ENCODE data around the gene ZNF70.

Gene ZNF70

GRCh38 chr22:23774114-23774921 lies 23.4 kb upstream of the ZNF70 start:
- H3K4me3 ChIP-seq (replicated peaks; ENCODE audit: low read depth, low read length): no peak overlapping the region
- no peak for DNase-seq (ENCODE audit: low read depth)
- TF ChIP-seq, protein P1, sequence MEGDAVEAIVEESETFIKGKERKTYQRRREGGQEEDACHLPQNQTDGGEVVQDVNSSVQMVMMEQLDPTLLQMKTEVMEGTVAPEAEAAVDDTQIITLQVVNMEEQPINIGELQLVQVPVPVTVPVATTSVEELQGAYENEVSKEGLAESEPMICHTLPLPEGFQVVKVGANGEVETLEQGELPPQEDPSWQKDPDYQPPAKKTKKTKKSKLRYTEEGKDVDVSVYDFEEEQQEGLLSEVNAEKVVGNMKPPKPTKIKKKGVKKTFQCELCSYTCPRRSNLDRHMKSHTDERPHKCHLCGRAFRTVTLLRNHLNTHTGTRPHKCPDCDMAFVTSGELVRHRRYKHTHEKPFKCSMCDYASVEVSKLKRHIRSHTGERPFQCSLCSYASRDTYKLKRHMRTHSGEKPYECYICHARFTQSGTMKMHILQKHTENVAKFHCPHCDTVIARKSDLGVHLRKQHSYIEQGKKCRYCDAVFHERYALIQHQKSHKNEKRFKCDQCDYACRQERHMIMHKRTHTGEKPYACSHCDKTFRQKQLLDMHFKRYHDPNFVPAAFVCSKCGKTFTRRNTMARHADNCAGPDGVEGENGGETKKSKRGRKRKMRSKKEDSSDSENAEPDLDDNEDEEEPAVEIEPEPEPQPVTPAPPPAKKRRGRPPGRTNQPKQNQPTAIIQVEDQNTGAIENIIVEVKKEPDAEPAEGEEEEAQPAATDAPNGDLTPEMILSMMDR (IDR thresholded peaks at IDR 0.05; ENCODE audit: low read length, missing control alignments): no peak

DNA sequence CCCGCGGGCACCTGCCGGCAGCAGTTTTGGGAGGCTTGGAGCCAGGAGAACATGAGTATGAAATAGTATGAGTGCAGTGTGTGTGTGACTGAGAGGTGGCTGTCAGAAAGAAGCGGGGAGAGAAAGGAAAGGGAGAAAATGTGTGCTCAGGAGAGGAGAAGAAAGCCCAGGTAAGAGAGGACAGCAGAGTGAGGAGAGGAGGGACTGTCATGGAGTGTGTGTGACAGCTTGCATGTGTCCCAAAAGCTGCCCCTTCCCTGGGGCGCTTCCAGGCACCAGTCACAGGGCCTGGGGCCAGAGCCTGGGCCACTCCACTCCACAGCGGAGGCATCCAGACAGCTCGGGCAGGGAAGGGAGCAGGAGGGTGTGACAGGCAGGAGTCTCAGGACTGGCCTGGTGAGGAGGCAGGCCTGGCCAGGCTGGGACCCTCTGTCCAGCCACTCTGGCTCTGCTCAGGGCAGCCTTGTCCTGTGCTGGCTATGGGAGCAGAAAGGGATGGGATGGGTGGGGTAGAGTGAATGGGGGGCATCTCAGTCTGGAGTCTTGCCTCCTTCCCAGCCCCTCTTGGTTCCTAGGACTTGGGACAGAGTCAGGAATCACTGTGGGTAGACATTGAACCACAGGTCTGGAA lies 22.7 kb upstream of the ZNF70 start:
- no peak for DNase-seq (ENCODE audit: low read depth)
- no peak overlapping the region for H3K4me3 ChIP-seq (replicated peaks; ENCODE audit: low read depth, low read length)
- TF ChIP-seq, protein P1 (IDR thresholded peaks at IDR 0.05; ENCODE audit: low read length, missing control alignments): no peak

DNA sequence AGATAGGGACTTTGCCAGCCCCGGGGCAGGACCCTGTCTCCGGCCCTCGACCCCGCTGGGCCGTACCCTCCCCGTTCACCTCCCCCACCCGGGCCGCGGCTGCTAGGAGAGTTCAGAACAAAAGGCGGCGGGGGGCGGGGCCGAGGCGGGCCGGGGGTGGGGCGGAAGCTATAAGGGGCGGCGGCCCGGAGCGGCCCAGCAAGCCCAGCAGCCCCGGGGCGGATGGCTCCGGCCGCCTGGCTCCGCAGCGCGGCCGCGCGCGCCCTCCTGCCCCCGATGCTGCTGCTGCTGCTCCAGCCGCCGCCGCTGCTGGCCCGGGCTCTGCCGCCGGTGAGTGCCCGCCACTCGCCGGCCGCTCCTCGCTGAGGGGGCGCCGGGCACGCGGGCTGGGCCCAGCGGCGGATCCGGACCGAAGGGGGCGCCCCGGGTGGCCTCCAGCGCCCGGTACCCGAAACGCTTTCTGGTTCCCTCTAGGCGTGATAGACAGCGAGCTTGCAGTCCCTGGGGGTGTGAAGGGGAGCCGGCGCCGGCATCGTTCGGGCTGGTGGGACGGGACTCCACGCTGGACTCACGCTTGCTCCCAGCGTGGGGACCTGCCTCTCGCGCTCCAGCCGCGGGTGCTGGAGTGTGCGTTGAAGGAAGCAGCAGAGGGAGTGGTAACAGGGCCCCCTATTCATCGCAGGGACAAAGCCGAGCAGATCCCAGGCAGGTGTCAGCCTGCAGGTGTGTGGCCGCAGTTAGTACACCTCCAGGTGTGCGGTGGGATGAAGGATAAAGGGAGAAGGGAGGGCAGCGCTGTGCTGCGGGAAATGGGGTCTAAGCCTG lies 21.9 kb upstream of the ZNF70 start, which contains the start of gene MMP11:
TSS of gene MMP11 (plus strand) at position 201 of the 825 bp plus-strand sequence. CDS start at position 223, 22 bp downstream.
- peak within 1 kb of the TSS; percentile 42 for H3K4me3 ChIP-seq (replicated peaks; ENCODE audit: low read depth, low read length)
- TF ChIP-seq, protein P1 (IDR thresholded peaks at IDR 0.05; ENCODE audit: low read length, missing control alignments): no peak

DNA sequence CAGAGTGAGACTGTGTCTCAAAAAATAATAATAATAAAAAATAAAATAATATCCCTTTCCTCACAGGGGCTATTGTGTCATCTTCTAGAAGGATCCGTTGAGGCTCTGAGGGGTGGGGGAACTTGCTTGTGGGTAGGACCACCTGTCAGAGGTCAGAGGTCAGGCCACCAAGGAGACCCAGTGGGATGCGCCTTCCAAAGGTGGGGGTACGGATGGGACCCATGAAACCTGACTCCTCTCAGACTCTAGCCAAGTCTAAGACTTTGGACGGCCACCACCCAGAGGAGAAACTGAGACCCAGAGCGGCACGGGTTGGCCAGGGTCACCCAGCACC lies 21.4 kb upstream of the ZNF70 start:
- TF ChIP-seq, protein P1 (IDR thresholded peaks at IDR 0.05; ENCODE audit: low read length, missing control alignments): no peak
- no peak for DNase-seq (ENCODE audit: low read depth)
- peak overlapping the region; percentile 42 for H3K4me3 ChIP-seq (replicated peaks; ENCODE audit: low read depth, low read length)

More for the DNA sequence above, 21.9 kb upstream of the ZNF70 start, which contains the start of gene MMP11:
- no peak for DNase-seq (ENCODE audit: low read depth)

DNA sequence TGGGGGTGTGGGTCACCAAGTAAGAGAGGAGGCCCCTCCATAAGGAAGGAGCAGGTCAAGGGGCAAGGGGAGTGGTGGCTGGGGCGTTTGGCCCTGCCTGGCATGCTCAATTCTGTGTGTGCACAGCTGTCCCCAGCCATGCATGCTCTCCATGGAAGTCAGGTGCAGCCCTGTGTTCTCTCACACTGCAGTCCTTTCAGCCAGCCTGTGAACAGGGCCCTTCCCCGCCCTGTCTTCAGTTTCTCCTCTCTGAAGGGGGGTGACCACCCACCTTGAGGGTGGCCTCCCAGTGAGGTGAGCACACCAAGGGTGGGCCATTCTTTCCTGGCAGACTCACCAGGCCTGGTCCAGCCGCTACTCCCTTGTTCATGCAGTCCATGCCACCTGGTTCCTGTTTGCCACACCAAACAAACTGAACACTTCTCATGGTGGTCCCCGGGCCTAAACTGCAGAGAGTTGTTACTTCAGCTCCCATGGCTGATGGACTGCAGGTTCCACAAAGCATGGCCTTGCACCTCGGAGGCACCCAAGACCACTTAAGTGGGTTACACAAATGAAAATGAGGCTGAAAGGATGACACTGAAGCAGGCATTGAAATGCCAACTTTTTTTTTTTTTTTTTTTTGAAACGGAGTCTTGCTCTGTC lies 18.5 kb upstream of the ZNF70 start:
- no peak overlapping the region for H3K4me3 ChIP-seq (replicated peaks; ENCODE audit: low read depth, low read length)
- DNase-seq (ENCODE audit: low read depth): no peak
- TF ChIP-seq, protein P1 (IDR thresholded peaks at IDR 0.05; ENCODE audit: low read length, missing control alignments): no peak

Measured in fibroblast of pulmonary artery (primary cell).